Smooth muscle cell (in vitro differentiated cells): ENCODE data around the gene RGS19. TPM values are rescaled to one million over a fixed set of nuclear protein-coding genes. Genes with fewer than 3 reads are reported as not detected.

Source experiments
- DNase-seq: peaks from one replicate; lab custom pipeline; 2025; ENCODE audit not compliant: unreplicated experiment; lab: John Stamatoyannopoulos, UW
- H2AFZ ChIP-seq: fragments of 200-600 bp; sonication (generic); 2 replicates; pipeline ENCODE4 v1.6.0; 2016; ENCODE audit warnings: antibody characterized with exemption, low read depth, mild to moderate bottlenecking
- H3F3A ChIP-seq: fragments of 200-600 bp; sonication (generic); 2 replicates; pipeline ENCODE4 v1.6.0; 2017; ENCODE audit warnings: antibody characterized with exemption, low read depth
- H3K27ac ChIP-seq: fragments of 200-600 bp; sonication (generic); 2 replicates; pipeline ENCODE4 v1.5.1; 2016; ENCODE audit warnings: low read depth, mild to moderate bottlenecking
- H3K27me3 ChIP-seq: fragments of 200-600 bp; sonication (generic); 2 replicates; pipeline ENCODE4 v1.6.1; 2016; ENCODE audit warnings: low read depth, mild to moderate bottlenecking
- H3K36me3 ChIP-seq: fragments of 200-600 bp; sonication (generic); 2 replicates; pipeline ENCODE4 v1.5.1; 2016; ENCODE audit warnings: low read depth
- H3K4me1 ChIP-seq: fragments of 200-600 bp; sonication (generic); 2 replicates; pipeline ENCODE4 v1.5.1; 2016; ENCODE audit warnings: low read depth
- H3K4me2 ChIP-seq: fragments of 200-600 bp; sonication (generic); 2 replicates; pipeline ENCODE4 v1.6.0; 2016; ENCODE audit warnings: mild to moderate bottlenecking
- H3K4me3 ChIP-seq: fragments of 200-600 bp; sonication (generic); 2 replicates; pipeline ENCODE4 v1.5.1; 2016; ENCODE audit warnings: mild to moderate bottlenecking
- H3K79me2 ChIP-seq: fragments of 200-600 bp; sonication (generic); 2 replicates; pipeline ENCODE4 v1.6.0; 2016; ENCODE audit warnings: low read depth, mild to moderate bottlenecking
- H3K9ac ChIP-seq: fragments of 200-600 bp; sonication (generic); 2 replicates; pipeline ENCODE4 v1.6.0; 2016; ENCODE audit warnings: low read depth
- H3K9me3 ChIP-seq: fragments of 200-600 bp; sonication (generic); replicated peaks from 2 replicates; pipeline ENCODE4 v1.5.1; 2016; ENCODE audit warnings: low read depth
- H4K20me1 ChIP-seq: fragments of 200-600 bp; sonication (generic); 2 replicates; pipeline ENCODE4 v1.6.0; 2016; ENCODE audit warnings: low read depth
- CTCF ChIP-seq: fragments of 200-600 bp; sonication (generic); IDR thresholded peaks from 2 replicates; pipeline ENCODE4 v1.5.1; 2017; ENCODE audit warnings: borderline replicate concordance, mild to moderate bottlenecking, antibody characterized with exemption; ENCODE audit not compliant: insufficient read depth, poor library complexity, severe bottlenecking
- WGBS: methylation state at CpG from one replicate; pipeline ENCODE4 v1.1.7; 2016; ENCODE audit warnings: low lambda C conversion rate; 5-methylcytosine and 5-hydroxymethylcytosine counted together
- polyA plus RNA-seq: library from polyadenylated mRNA; unstranded; fragments of >200 nt; fragmentation: Nextera tagmentation; extraction: Ambion mirVana; gene quantifications from 2 replicates; pipeline ENCODE4 v1.2.1, GENCODE V29; 2016
- total RNA-seq: library from RNA; depleted of rRNA; stranded (reverse); fragments of >200 nt; gene quantifications from 2 replicates; pipeline ENCODE4 v1.2.3, GENCODE V29; 2014

RGS19 gene
- total and polyA plus RNA-seq, 2 experiments from 2014 or later, result 17.4 to 24.6 TPM

GRCh38 chr20:64035933-64036345 lies 43.4 kb downstream of the RGS19 start, which contains the start of gene C20orf204:
Gene C20orf204 (plus strand): TSS chr20:64036182. CDS start chr20:64036324, 142 bp downstream.
- H2AFZ ChIP-seq, result no peak within 1 kb of the TSS
- H4K20me1 ChIP-seq, result no peaks in the 10 kb centered on the region
- H3K79me2 ChIP-seq, result no peaks in the 10 kb centered on the region
- WGBS, result 74% methylated on average over 10 of the region's 10 CpGs
- no peak within 1 kb of the TSS for H3K27ac ChIP-seq
- no peaks in the 10 kb centered on the region for H3K36me3 ChIP-seq
- DNase-seq, result no peak
- peaks cover 28% of the 10 kb centered on the region for H3K27me3 ChIP-seq
- TF ChIP-seq CTCF, result no peak
- no peaks in the 10 kb centered on the region for H3K9me3 ChIP-seq
- H3K4me2 ChIP-seq, result no peak within 1 kb of the TSS
- H3F3A ChIP-seq, result no peaks in the 10 kb centered on the region
- H3K4me1 ChIP-seq, result no peaks in the 10 kb centered on the region
- no peak within 1 kb of the TSS for H3K4me3 ChIP-seq
- no peak within 1 kb of the TSS for H3K9ac ChIP-seq

GRCh38 chr20:64035066-64035932 lies 44.0 kb downstream of the RGS19 start:
- no peak overlapping the region for H2AFZ ChIP-seq
- H3F3A ChIP-seq, result no peaks in the 10 kb centered on the region
- H3K9me3 ChIP-seq, result no peaks in the 10 kb centered on the region
- H3K36me3 ChIP-seq, result no peaks in the 10 kb centered on the region
- no peaks in the 10 kb centered on the region for H3K4me1 ChIP-seq
- no peaks in the 10 kb centered on the region for H4K20me1 ChIP-seq
- 86% methylated on average over 17 of the region's 17 CpGs for WGBS
- DNase-seq, result no peak
- H3K4me3 ChIP-seq, result no peak overlapping the region
- no peaks in the 10 kb centered on the region for H3K79me2 ChIP-seq
- peaks cover 22% of the 10 kb centered on the region for H3K27me3 ChIP-seq
- no peak overlapping the region for H3K9ac ChIP-seq
- no peak for TF ChIP-seq CTCF
- H3K27ac ChIP-seq, result no peak overlapping the region
- no peak overlapping the region for H3K4me2 ChIP-seq

- H3K27me3 ChIP-seq, result peaks cover 17% of the 10 kb centered on the region
- H3K36me3 ChIP-seq, result no peaks in the 10 kb centered on the region
- no peak overlapping the region for H3K27ac ChIP-seq
- H3K4me3 ChIP-seq, result no peak overlapping the region
- no peak for DNase-seq
- TF ChIP-seq CTCF, result no peak
- no peak overlapping the region for H3K4me2 ChIP-seq
- no peaks in the 10 kb centered on the region for H4K20me1 ChIP-seq
- WGBS, result 90% methylated on average over 8 of the region's 11 CpGs
- no peaks in the 10 kb centered on the region for H3F3A ChIP-seq
- no peaks in the 10 kb centered on the region for H3K9me3 ChIP-seq
- no peaks in the 10 kb centered on the region for H3K79me2 ChIP-seq
- no peak overlapping the region for H2AFZ ChIP-seq
- no peak overlapping the region for H3K9ac ChIP-seq
- H3K4me1 ChIP-seq, result no peaks in the 10 kb centered on the region
Observed at GRCh38 chr20:64033981-64034493, 45.3 kb downstream of the RGS19 start.
